ENCODE measurements around the gene HYAL3. TPM values are rescaled to one million over a fixed set of nuclear protein-coding genes. Genes with fewer than 3 reads are reported as not detected.

Gene HYAL3
- total and polyA plus RNA-seq, 2 of the 13 experiments (the other 11 are each of a cell fraction or from before 2014, with no cell fraction given) = 5.5 to 10.4 TPM

GRCh38 chr3:50256978-50257890 is 42.0 kb downstream of the HYAL3 start:
- intact Hi-C loops (cut with micrococcal nuclease; ENCODE audit: unreplicated experiment) (no loop called here), in situ Hi-C loops (cut with HindIII; ENCODE audit: extremely low pct_ligation_motif_present, low pct_unique_long_range_greater_than_20kb) (no loop called here)
- ATAC-seq = peak; percentile 8; the same call in 1 of the 3 replicates
- no peak for DNase-seq (ENCODE audit: low spot score)
- Histone ChIP-seq H2AFZ (ENCODE audit: low read length) (no peak overlapping the region), H3K9me3 (ENCODE audit: low read length) (no peaks in the 10 kb centered on the region), H3K4me2 (ENCODE audit: low read depth, low read length) (no peak overlapping the region), H3K9ac (ENCODE audit: insufficient read depth, low read depth, low read length) (no peak overlapping the region), H3K36me3 (replicated peaks in 1 of 2; ENCODE audit: control insufficient read depth in 1 of 2, insufficient read depth in 2 of 2, low read length in 2 of 2) (peaks cover 16 to 30% of the 10 kb centered on the region in 2 experiments), H3K79me2 (ENCODE audit: insufficient read depth, low read length) (peaks cover 7% of the 10 kb centered on the region), H4K20me1 (ENCODE audit: insufficient read depth, low read length) (no peaks in the 10 kb centered on the region), H3K4me3 (replicated peaks in 1 of 3; ENCODE audit: insufficient read depth in 1 of 3, low read depth in 2 of 3, low read length in 3 of 3) (no peak overlapping the region), H3K4me1 (ENCODE audit: insufficient read depth, low read length) (peaks cover 36% of the 10 kb centered on the region), H3K27ac (ENCODE audit: extremely low read length, insufficient read depth, low read length) (no peak overlapping the region), H3K27me3 (ENCODE audit: control insufficient read depth in 1 of 2, insufficient read depth in 2 of 2, low read length in 2 of 2) (no peaks in the 10 kb centered on the region)
- FAIRE-seq = peak; percentile 42
- ChIA-PET CTCF (ENCODE audit: low intra/inter-chr PET ratio, low total read pairs) (interaction anchor here (0.8 to 3.1 kb wide), 5 partner anchors 11 to 67 kb away, joined by 3 to 26 read pairs (median 4); no protein-coding TSS in a partner anchor), POLR2A (interaction anchor here (0.9 to 8.0 kb wide), 3 partner anchors 8 to 67 kb away, joined by 3 to 155 read pairs (median 3); partner anchors contain the start of gene SEMA3B)
- 93% methylated on average over 20 of the region's 20 CpGs for WGBS (ENCODE audit: low lambda C conversion rate)
- BruUV-seq (replicated peaks) = no TSS peak
- TF ChIP-seq BHLHE40 (IDR thresholded peaks at IDR 0.05; ENCODE audit: low read length) (no peak), ZNF670 (CRISPR knock-in tag; IDR thresholded peaks at IDR 0.05; ENCODE audit: borderline replicate concordance) (no peak), ZBTB14 (CRISPR knock-in tag; IDR thresholded peaks at IDR 0.05) (no peak), ZMAT5 (CRISPR knock-in tag; IDR thresholded peaks at IDR 0.05; ENCODE audit: borderline replicate concordance, low read depth) (no peak), ZNF775 (CRISPR knock-in tag; IDR thresholded peaks at IDR 0.05; ENCODE audit: borderline replicate concordance) (no peak), RARA (CRISPR knock-in tag; IDR thresholded peaks at IDR 0.05) (no peak), MYC (CRISPR knock-in tag; IDR thresholded peaks at IDR 0.05; ENCODE audit: borderline replicate concordance) (no peak), MTERF4 (CRISPR knock-in tag; IDR thresholded peaks at IDR 0.05) (no peak), ZNF354B (CRISPR knock-in tag; IDR thresholded peaks at IDR 0.05) (no peak), CC2D1A (CRISPR knock-in tag; IDR thresholded peaks at IDR 0.05) (no peak), ZBTB43 (CRISPR knock-in tag; conservative IDR thresholded peaks at IDR 0.05) (no peak), RFX1 (IDR thresholded peaks at IDR 0.05) (no peak), ZFX (CRISPR knock-in tag; IDR thresholded peaks at IDR 0.05; ENCODE audit: low read depth) (peak; percentile 13; the same call in 1 of the 2 replicates), NFAT5 (CRISPR knock-in tag; IDR thresholded peaks at IDR 0.05) (no peak)
